Measurements from ENCODE around the gene ABHD17C.

Gene ABHD17C

DNA sequence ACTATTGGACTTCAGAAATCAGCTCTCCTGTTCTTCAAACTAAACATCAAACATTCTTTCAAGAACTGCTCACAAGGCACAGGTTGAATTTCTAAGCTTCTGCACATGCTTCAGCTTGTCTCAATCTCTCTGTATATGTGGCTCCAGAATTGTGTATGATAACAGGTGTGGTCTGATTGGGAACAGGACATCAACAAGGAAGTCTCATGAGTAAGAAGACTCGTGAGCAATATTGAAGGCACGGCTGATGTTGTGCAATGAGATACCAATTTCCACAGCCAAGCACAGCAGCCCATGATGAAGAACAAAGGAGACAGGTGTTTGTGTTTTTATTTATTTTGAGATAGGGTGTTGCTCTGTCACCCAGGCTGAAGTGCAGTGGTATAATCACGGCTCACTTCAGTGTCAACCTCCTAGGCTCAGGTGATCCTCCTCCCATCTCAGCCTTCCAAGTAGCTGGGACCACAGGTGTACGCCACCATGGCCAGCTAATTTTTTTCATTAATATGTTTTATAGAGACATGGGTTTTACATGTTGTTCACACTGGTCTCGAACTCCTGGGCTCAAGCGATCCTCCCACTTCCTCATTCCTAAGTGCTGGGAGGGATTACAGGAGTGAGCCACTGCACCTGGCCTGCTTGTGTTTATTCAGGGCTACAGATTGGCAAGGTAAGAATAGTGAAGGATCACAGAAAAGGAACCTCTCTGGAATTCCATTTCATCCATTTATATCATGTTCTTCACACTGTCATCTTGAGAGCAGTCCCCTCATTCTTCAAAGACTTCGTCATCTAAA, 32.2 kb upstream of the ABHD17C start:
- DNase-seq (ENCODE audit: low read depth), result no peak
- no peak overlapping the region for H3K4me3 ChIP-seq (ENCODE audit: low read depth, low read length)
- TF ChIP-seq, protein P1, sequence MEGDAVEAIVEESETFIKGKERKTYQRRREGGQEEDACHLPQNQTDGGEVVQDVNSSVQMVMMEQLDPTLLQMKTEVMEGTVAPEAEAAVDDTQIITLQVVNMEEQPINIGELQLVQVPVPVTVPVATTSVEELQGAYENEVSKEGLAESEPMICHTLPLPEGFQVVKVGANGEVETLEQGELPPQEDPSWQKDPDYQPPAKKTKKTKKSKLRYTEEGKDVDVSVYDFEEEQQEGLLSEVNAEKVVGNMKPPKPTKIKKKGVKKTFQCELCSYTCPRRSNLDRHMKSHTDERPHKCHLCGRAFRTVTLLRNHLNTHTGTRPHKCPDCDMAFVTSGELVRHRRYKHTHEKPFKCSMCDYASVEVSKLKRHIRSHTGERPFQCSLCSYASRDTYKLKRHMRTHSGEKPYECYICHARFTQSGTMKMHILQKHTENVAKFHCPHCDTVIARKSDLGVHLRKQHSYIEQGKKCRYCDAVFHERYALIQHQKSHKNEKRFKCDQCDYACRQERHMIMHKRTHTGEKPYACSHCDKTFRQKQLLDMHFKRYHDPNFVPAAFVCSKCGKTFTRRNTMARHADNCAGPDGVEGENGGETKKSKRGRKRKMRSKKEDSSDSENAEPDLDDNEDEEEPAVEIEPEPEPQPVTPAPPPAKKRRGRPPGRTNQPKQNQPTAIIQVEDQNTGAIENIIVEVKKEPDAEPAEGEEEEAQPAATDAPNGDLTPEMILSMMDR (conservative IDR thresholded peaks at IDR 0.05; ENCODE audit: low read depth, low read length), result no peak

DNA sequence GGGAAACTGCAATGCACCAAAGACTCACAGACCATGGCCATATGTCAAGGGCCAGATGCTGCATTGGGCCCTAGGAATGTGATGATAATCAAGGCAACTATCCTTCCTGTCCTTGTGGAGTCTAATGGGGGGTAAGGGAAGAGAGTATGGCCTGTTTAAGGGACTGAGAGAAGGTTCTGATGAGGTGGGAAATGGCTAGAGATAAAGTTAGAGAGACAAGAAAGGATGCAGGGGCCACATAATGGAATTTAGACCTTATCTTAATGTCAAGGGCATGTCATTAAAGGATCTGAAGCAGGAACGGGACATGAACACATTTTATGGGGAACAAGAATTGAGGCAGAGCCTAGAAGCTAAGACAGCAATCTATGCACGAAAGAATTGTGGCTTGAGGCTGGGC, 30.0 kb upstream of the ABHD17C start:
- DNase-seq (ENCODE audit: low read depth), result no peak
- TF ChIP-seq, protein P1 (conservative IDR thresholded peaks at IDR 0.05; ENCODE audit: low read depth, low read length), result no peak
- H3K4me3 ChIP-seq (ENCODE audit: low read depth, low read length), result no peak overlapping the region

GRCh38 chr15:80667936-80668335, 27.2 kb upstream of the ABHD17C start:
- DNase-seq (ENCODE audit: low read depth), result no peak
- H3K4me3 ChIP-seq (ENCODE audit: low read depth, low read length), result no peak overlapping the region
- TF ChIP-seq, protein P1 (conservative IDR thresholded peaks at IDR 0.05; ENCODE audit: low read depth, low read length), result no peak

DNA sequence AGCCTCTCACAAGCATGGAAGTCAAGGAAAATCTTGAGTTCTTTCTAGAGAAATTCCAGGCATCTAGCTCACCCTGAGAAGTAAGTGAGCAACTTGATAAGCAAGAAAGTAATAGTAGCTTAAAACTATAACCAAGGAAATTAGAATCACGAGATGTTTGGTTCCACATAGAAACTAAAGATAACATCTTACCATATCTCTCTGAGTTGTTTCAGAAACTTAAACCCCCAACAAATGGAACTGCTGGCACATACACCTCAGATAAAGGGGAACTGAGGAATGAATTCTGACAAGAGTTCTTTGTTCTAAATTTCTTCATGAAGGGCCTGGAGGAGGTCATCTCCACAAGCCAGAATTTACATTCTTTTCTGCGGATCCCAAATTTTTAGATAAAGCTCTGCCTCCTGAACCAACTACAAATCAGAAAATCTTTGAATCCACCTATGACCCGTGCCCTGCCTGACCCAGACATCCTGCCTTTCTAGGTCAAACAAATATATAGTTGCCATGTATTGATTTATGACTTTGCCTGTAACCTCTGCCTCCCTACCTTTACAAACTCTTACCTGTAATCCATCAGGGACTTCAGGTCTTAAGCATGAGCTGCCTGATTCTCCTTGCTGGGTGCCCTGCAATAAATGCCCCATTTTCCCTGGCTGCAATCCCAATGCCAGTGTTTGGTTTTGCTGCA, 26.4 kb upstream of the ABHD17C start:
- no peak for DNase-seq (ENCODE audit: low read depth)
- TF ChIP-seq, protein P1 (conservative IDR thresholded peaks at IDR 0.05; ENCODE audit: low read depth, low read length), result no peak
- H3K4me3 ChIP-seq (ENCODE audit: low read depth, low read length), result no peak overlapping the region

DNA sequence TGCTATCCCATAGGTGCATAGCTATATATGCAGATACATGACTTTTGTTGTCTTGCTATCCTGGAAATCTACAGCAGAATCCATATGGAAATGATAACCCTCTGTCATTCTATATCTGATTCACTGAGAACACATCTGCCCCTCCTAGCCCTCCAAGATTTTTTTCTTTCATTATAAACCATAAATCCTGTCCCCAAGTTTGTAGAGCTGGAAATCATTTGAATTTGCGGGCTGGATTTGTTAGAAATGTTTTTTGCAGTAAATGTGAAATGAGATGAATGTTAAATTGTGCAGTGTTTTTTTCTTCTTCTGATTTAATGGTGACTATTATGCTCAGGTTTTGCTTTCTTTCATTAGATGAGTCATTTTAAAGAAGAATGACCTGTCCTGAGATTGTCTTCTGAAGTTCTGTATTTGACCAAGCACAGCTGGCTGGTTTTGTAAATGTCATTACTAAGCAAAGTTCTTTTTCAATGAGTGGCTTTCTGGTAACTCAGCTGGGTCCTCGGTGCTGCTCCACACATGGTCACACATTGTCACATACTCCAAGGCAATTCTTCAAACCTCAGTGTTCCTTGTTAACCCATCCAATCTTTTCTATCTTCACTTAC, 25.3 kb upstream of the ABHD17C start:
- no peak for DNase-seq (ENCODE audit: low read depth)
- H3K4me3 ChIP-seq (ENCODE audit: low read depth, low read length), result no peak overlapping the region
- TF ChIP-seq, protein P1 (conservative IDR thresholded peaks at IDR 0.05; ENCODE audit: low read depth, low read length), result no peak

- no peak overlapping the region for H3K4me3 ChIP-seq (ENCODE audit: low read depth, low read length)
- TF ChIP-seq, protein P1 (conservative IDR thresholded peaks at IDR 0.05; ENCODE audit: low read depth, low read length), result peak; percentile 23
- DNase-seq (ENCODE audit: low read depth), result peak; percentile 8
Observed at GRCh38 chr15:80673561-80674244, 21.4 kb upstream of the ABHD17C start.

Measured in choroid plexus epithelial cell (primary cell).